Neuronal stem cell (in vitro differentiated cells): ENCODE data around the gene TEX48. TPM values are rescaled to one million over a fixed set of nuclear protein-coding genes. Genes with fewer than 3 reads are reported as not detected.
A peak's percentile ranks its signal among the peaks of the same experiment; 100 is the strongest.

Experiments used
- DNase-seq: peaks from one replicate; pipeline ENCODE4 v3.0.0-alpha.2; 2013; ENCODE audit warnings: low spot score
- H2AFZ ChIP-seq: one replicate; pipeline ENCODE4 v1.6.1; 2013; ENCODE audit warnings: mild to moderate bottlenecking, low read length, inconsistent platforms
- H2AK5ac ChIP-seq: 2 replicates; pipeline ENCODE4 v1.6.1; 2013; ENCODE audit warnings: low read depth, mild to moderate bottlenecking, inconsistent platforms, low read length, moderate library complexity, mixed read lengths
- H2BK120ac ChIP-seq: 2 replicates; pipeline ENCODE4 v1.6.1; 2013; ENCODE audit warnings: low read depth, mild to moderate bottlenecking, inconsistent platforms, low read length, moderate library complexity, mixed read lengths
- H2BK12ac ChIP-seq: one replicate; pipeline ENCODE4 v1.6.1; 2013; ENCODE audit warnings: low read length, inconsistent platforms
- H2BK15ac ChIP-seq: 2 replicates; pipeline ENCODE4 v1.6.1; 2013; ENCODE audit warnings: mild to moderate bottlenecking, low read length, inconsistent platforms, mixed read lengths
- H2BK5ac ChIP-seq: one replicate; pipeline ENCODE4 v1.6.1; 2013; ENCODE audit warnings: inconsistent platforms, mild to moderate bottlenecking, low read length, moderate library complexity
- H3K14ac ChIP-seq: one replicate; pipeline ENCODE4 v1.6.1; 2013; ENCODE audit warnings: low read length, inconsistent platforms
- H3K18ac ChIP-seq: 2 replicates; pipeline ENCODE4 v1.6.1; 2013; ENCODE audit warnings: low read length, inconsistent platforms
- H3K23ac ChIP-seq: 2 replicates; pipeline ENCODE4 v1.6.1; 2013; ENCODE audit warnings: low read depth, mild to moderate bottlenecking, mixed read lengths, low read length, inconsistent platforms; ENCODE audit not compliant: poor library complexity
- H3K27ac ChIP-seq: replicated peaks from 3 replicates; pipeline ENCODE4 v1.5.1; 2013; ENCODE audit warnings: low read length, inconsistent platforms
- H3K27me3 ChIP-seq, 3 experiments: 2 replicates each; pipeline ENCODE4 v1.6.1; 2013; ENCODE audit warnings: low read length in 3 of 3, mild to moderate bottlenecking in 2 of 3, inconsistent platforms in 1 of 3, low read depth in 1 of 3, mixed read lengths in 1 of 3, moderate library complexity in 1 of 3; ENCODE audit not compliant: control insufficient read depth in 3 of 3, insufficient read depth in 3 of 3
- H3K36me3 ChIP-seq, 2 donors: replicated peaks in 1 of 2; 2 replicates each; pipeline ENCODE4 v1.6.1; 2013; ENCODE audit warnings: low read length in 2 of 2; ENCODE audit not compliant: control insufficient read depth in 2 of 2, insufficient read depth in 2 of 2
- H3K4ac ChIP-seq: 2 replicates; pipeline ENCODE4 v1.6.1; 2013; ENCODE audit warnings: inconsistent platforms, mild to moderate bottlenecking, low read length, moderate library complexity
- H3K4me1 ChIP-seq, 2 donors: 1 replicate in 1 of 2; 2 replicates in 1 of 2; pipeline ENCODE4 v1.6.1; 2013; ENCODE audit warnings: low read length in 2 of 2, low read depth in 1 of 2; ENCODE audit not compliant: control insufficient read depth in 2 of 2, insufficient read depth in 1 of 2
- H3K4me2 ChIP-seq: one replicate; pipeline ENCODE4 v1.6.1; 2013; ENCODE audit warnings: mild to moderate bottlenecking, low read length, inconsistent platforms; ENCODE audit not compliant: insufficient read depth, poor library complexity, severe bottlenecking
- H3K4me3 ChIP-seq, 2 donors: 2 replicates each; pipeline ENCODE4 v1.5.1; 2013; ENCODE audit warnings: low read length in 2 of 2, mild to moderate bottlenecking in 2 of 2, inconsistent platforms in 1 of 2, moderate library complexity in 1 of 2
- H3K79me1 ChIP-seq: one replicate; pipeline ENCODE4 v1.6.1; 2013; ENCODE audit warnings: low read depth, mild to moderate bottlenecking, inconsistent platforms, low read length, moderate library complexity
- H3K9ac ChIP-seq: one replicate; pipeline ENCODE4 v1.6.1; 2013; ENCODE audit warnings: mild to moderate bottlenecking, low read depth, low read length, inconsistent platforms; ENCODE audit not compliant: poor library complexity
- H3K9me3 ChIP-seq, 2 donors: replicated peaks in 1 of 2; 2 replicates each; pipeline versions ENCODE3 to v1.6.1; 2013; ENCODE audit warnings: low read length in 2 of 2, mild to moderate bottlenecking in 2 of 2, inconsistent platforms in 1 of 2, low read depth in 1 of 2, mixed read lengths in 1 of 2, moderate library complexity in 1 of 2; ENCODE audit not compliant: control insufficient read depth in 2 of 2, insufficient read depth in 1 of 2
- H4K8ac ChIP-seq: one replicate; pipeline ENCODE4 v1.6.1; 2013; ENCODE audit warnings: low read depth, mild to moderate bottlenecking, inconsistent platforms, low read length, moderate library complexity
- H4K91ac ChIP-seq: one replicate; pipeline ENCODE4 v1.6.1; 2013; ENCODE audit warnings: low read length, low read depth, mild to moderate bottlenecking, inconsistent platforms; ENCODE audit not compliant: poor library complexity
- WGBS, 2 donors: extraction: QIAGEN DNeasy Blood & Tissue Kit; methylation state at CpG; one replicate each; pipeline ENCODE4 v1.1.7; 2013; ENCODE audit warnings: missing lambda C conversion rate in 2 of 2, mixed read lengths in 1 of 2; ENCODE audit not compliant: insufficient read length in 2 of 2, insufficient replicate concordance in 1 of 2; ENCODE audit errors: extremely low coverage in 2 of 2; 5-methylcytosine and 5-hydroxymethylcytosine counted together
- polyA plus RNA-seq, 2 experiments: library from polyadenylated mRNA; stranded (reverse); fragments of 200-250 nt; gene quantifications; one replicate each; pipeline ENCODE4 v1.2.3, GENCODE V29; 2013

TEX48 gene
- polyA plus RNA-seq (2013, experiment 1 of 2): not detected
- polyA plus RNA-seq (2013, experiment 2 of 2): not detected

GRCh38 chr9:114681594-114682332 lies at the start of gene TEX48:
Gene TEX48, minus strand, starts transcription at chr9:114682192. Its CDS starts 10,469 bp downstream, at chr9:114671723.
- H3K4ac ChIP-seq: no peak within 1 kb of the TSS
- H3K4me2 ChIP-seq: no peak within 1 kb of the TSS
- H2BK5ac ChIP-seq: no peak within 1 kb of the TSS
- no peak within 1 kb of the TSS for H4K91ac ChIP-seq
- H3K4me1 ChIP-seq: no peaks in the 10 kb centered on the region
- H3K27ac ChIP-seq: no peak within 1 kb of the TSS
- H2BK15ac ChIP-seq: no peak within 1 kb of the TSS
- no peak within 1 kb of the TSS for H3K14ac ChIP-seq
- peak within 1 kb of the TSS; percentile 36 for H3K18ac ChIP-seq
- no peak within 1 kb of the TSS for H4K8ac ChIP-seq
- no peaks in the 10 kb centered on the region for H3K36me3 ChIP-seq
- no CpG with 5 or more reads among the region's 8 CpGs for WGBS, 2 donors
- no peak within 1 kb of the TSS for H3K4me3 ChIP-seq
- H3K9ac ChIP-seq: no peak within 1 kb of the TSS
- DNase-seq: peak; percentile 35
- no peak within 1 kb of the TSS for H2AK5ac ChIP-seq
- H2AFZ ChIP-seq: no peak within 1 kb of the TSS
- no peak within 1 kb of the TSS for H2BK12ac ChIP-seq
- H3K23ac ChIP-seq: no peak within 1 kb of the TSS
- H3K79me1 ChIP-seq: no peaks in the 10 kb centered on the region
- H3K9me3 ChIP-seq: no peaks in the 10 kb centered on the region
- H2BK120ac ChIP-seq: no peak within 1 kb of the TSS
- peaks cover 0 to 7% (median 0%) of the 10 kb centered on the region in 3 experiments for H3K27me3 ChIP-seq

DNA sequence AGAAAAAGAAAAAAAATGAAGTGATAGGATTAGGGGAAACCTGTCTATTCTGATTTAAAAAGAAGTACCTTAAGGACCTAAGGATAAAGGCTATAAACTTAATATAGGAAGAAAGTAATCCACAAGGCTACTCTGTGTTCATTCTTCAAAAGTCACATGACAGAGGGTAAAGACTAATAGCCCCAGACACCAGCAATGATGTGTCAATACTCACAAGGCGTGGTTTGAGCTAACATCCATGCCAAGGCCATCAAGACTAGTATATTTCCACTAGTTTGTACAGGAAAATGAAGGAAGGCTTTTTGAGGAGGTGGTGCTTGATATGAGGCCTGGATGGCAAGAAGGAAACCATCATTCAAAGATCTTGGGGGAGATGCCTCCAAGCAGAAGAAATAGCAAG lies 49.7 kb upstream of the TEX48 start:
- Histone ChIP-seq H3K4me1 (no peaks in the 10 kb centered on the region), H4K91ac (no peak overlapping the region), H3K14ac (no peak overlapping the region), H3K27me3 (no peaks in the 10 kb centered on the region), H3K9ac (no peak overlapping the region), H2BK5ac (no peak overlapping the region), H4K8ac (no peak overlapping the region), H3K9me3 (no peaks in the 10 kb centered on the region), H3K79me1 (no peaks in the 10 kb centered on the region), H2BK120ac (no peak overlapping the region), H2AFZ (no peak overlapping the region), H2AK5ac (no peak overlapping the region), H3K4me2 (no peak overlapping the region), H3K18ac (no peak overlapping the region), H3K36me3 (no peaks in the 10 kb centered on the region), H3K23ac (no peak overlapping the region), H3K27ac (no peak overlapping the region), H3K4me3 (no peak overlapping the region), H3K4ac (no peak overlapping the region), H2BK12ac (no peak overlapping the region), H2BK15ac (no peak overlapping the region)
- WGBS, 2 donors: no CpG with 5 or more reads among the region's 1 CpG
- DNase-seq: no peak

- H2BK12ac ChIP-seq: no peak overlapping the region
- H3K14ac ChIP-seq: no peak overlapping the region
- no peak overlapping the region for H2BK15ac ChIP-seq
- no peak overlapping the region for H3K4me3 ChIP-seq
- no peaks in the 10 kb centered on the region for H3K79me1 ChIP-seq
- H3K9ac ChIP-seq: no peak overlapping the region
- DNase-seq: no peak
- H4K8ac ChIP-seq: no peak overlapping the region
- WGBS, 2 donors: no CpG with 5 or more reads among the region's 5 CpGs
- no peak overlapping the region for H3K18ac ChIP-seq
- H3K4me2 ChIP-seq: no peak overlapping the region
- no peaks in the 10 kb centered on the region for H3K9me3 ChIP-seq
- H3K27ac ChIP-seq: no peak overlapping the region
- no peak overlapping the region for H2BK120ac ChIP-seq
- H3K4ac ChIP-seq: no peak overlapping the region
- H3K27me3 ChIP-seq: no peaks in the 10 kb centered on the region
- no peaks in the 10 kb centered on the region for H3K4me1 ChIP-seq
- no peaks in the 10 kb centered on the region for H3K36me3 ChIP-seq
- no peak overlapping the region for H4K91ac ChIP-seq
- H2AFZ ChIP-seq: no peak overlapping the region
- no peak overlapping the region for H2BK5ac ChIP-seq
- H2AK5ac ChIP-seq: no peak overlapping the region
- H3K23ac ChIP-seq: no peak overlapping the region
These were observed 47.7 kb upstream of the TEX48 start for GRCh38 chr9:114729706-114730105.

- no peak overlapping the region for H3K9ac ChIP-seq
- no peak overlapping the region for H3K4ac ChIP-seq
- no peaks in the 10 kb centered on the region for H3K79me1 ChIP-seq
- H3K18ac ChIP-seq: no peak overlapping the region
- no peak overlapping the region for H3K4me2 ChIP-seq
- WGBS, 2 donors: no CpG with 5 or more reads among the region's 3 CpGs
- H3K27me3 ChIP-seq: peaks cover 0 to 5% (median 0%) of the 10 kb centered on the region in 3 experiments
- no peak overlapping the region for H3K4me3 ChIP-seq
- no peak overlapping the region for H2AFZ ChIP-seq
- H4K8ac ChIP-seq: no peak overlapping the region
- no peak for DNase-seq
- no peak overlapping the region for H2BK120ac ChIP-seq
- H3K27ac ChIP-seq: no peak overlapping the region
- H2BK15ac ChIP-seq: no peak overlapping the region
- no peak overlapping the region for H2BK12ac ChIP-seq
- H2AK5ac ChIP-seq: no peak overlapping the region
- H4K91ac ChIP-seq: no peak overlapping the region
- H3K23ac ChIP-seq: no peak overlapping the region
- H3K14ac ChIP-seq: no peak overlapping the region
- no peaks in the 10 kb centered on the region for H3K9me3 ChIP-seq
- H3K4me1 ChIP-seq: peaks cover 0 to 7% of the 10 kb centered on the region in 2 donors
- no peaks in the 10 kb centered on the region for H3K36me3 ChIP-seq
- H2BK5ac ChIP-seq: no peak overlapping the region
These were observed 43.9 kb upstream of the TEX48 start for GRCh38 chr9:114725930-114726329.
